Fibroblast of lung (primary cell): ENCODE data around the gene DNAJB2.

Source experiments
- EZH2 ChIP-seq: IDR thresholded peaks from 2 replicates; pipeline ENCODE4 v1.5.1; 2012; ENCODE audit warnings: low read length, control low read depth, mild to moderate bottlenecking; ENCODE audit errors: missing control alignments
- TF ChIP-seq, protein P1 (sequence below), 2 donors: IDR thresholded peaks in 1 of 2; conservative IDR thresholded peaks in 1 of 2; 1 replicate in 1 of 2; 2 replicates in 1 of 2; pipeline ENCODE4 v1.5.1; 2011 to 2012; ENCODE audit warnings: low read length in 2 of 2, control low read depth in 1 of 2, inconsistent platforms in 1 of 2, low read depth in 1 of 2, mild to moderate bottlenecking in 1 of 2

DNA sequence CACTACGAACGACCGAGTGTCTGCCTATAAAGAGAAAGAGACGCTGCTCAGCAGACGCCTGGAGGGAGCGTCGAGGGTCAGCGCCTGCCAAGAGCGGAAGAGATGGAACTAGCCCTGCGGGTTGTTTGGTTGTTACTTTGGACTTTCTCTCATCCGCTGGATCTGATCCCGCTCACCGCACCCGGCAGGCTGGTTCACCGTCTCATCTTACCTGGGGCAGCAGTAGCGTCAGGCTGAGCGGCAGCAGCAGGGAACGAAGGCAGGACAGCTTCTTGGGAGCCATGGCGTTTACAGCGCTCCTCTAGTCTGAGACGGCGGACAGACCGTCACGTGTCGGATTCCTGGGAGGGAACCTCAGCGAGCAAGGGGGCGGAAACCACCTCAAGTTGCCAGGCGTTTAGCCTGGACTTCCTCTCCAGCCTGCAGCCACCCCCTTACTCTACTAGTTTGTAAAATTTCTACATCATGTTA is 35.8 kb upstream of the DNAJB2 start:
- TF ChIP-seq, protein P1, sequence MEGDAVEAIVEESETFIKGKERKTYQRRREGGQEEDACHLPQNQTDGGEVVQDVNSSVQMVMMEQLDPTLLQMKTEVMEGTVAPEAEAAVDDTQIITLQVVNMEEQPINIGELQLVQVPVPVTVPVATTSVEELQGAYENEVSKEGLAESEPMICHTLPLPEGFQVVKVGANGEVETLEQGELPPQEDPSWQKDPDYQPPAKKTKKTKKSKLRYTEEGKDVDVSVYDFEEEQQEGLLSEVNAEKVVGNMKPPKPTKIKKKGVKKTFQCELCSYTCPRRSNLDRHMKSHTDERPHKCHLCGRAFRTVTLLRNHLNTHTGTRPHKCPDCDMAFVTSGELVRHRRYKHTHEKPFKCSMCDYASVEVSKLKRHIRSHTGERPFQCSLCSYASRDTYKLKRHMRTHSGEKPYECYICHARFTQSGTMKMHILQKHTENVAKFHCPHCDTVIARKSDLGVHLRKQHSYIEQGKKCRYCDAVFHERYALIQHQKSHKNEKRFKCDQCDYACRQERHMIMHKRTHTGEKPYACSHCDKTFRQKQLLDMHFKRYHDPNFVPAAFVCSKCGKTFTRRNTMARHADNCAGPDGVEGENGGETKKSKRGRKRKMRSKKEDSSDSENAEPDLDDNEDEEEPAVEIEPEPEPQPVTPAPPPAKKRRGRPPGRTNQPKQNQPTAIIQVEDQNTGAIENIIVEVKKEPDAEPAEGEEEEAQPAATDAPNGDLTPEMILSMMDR (conservative IDR thresholded peaks at IDR 0.05 in 1 of 2, IDR thresholded peaks at IDR 0.05 in 1 of 2; ENCODE audit: low read depth in 1 of 2, low read length in 2 of 2), result no peak
- no peak for TF ChIP-seq EZH2
